C4-2B (cell line): ENCODE data around the gene PRPF31.

ENCODE experiments used
- CTCF ChIP-seq: fragments of 450-650 bp; conservative IDR thresholded peaks from 2 replicates; pipeline ENCODE4 v1.5.1; 2017; ENCODE audit warnings: mild to moderate bottlenecking
- ZFX ChIP-seq: fragments of 450-650 bp; IDR thresholded peaks from 2 replicates; pipeline ENCODE4 v1.6.1; 2017

GRCh38 chr19:54154603-54155345, 39.2 kb downstream of the PRPF31 start:
- TF ChIP-seq CTCF, result no peak
- TF ChIP-seq ZFX, result no peak
